ENCODE results near the gene PODNL1. TPM values are rescaled to one million over a fixed set of nuclear protein-coding genes. Genes with fewer than 3 reads are reported as not detected.

The PODNL1 gene
- total RNA-seq, 1 donor from 2014 or later = not detected

GRCh38 chr19:13882419-13882795 is 55.8 kb downstream of the PODNL1 start:
- Mint-ChIP-seq H3K4me1 (ENCODE audit: low read depth) (peaks cover 3% of the 10 kb centered on the region), H3K36me3 (ENCODE audit: insufficient read depth) (no peaks in the 10 kb centered on the region), H3K27me3 (no peaks in the 10 kb centered on the region), H3K4me3 (ENCODE audit: low read depth) (no peak overlapping the region), H3K9me3 (ENCODE audit: low read depth) (no peaks in the 10 kb centered on the region), H3K27ac (peak overlapping the region; percentile 10)
- TF ChIP-seq CTCF (IDR thresholded peaks at IDR 0.05; ENCODE audit: unreplicated experiment) = no peak
- DNase-seq (ENCODE audit: low spot score, unreplicated experiment) = no peak

DNA sequence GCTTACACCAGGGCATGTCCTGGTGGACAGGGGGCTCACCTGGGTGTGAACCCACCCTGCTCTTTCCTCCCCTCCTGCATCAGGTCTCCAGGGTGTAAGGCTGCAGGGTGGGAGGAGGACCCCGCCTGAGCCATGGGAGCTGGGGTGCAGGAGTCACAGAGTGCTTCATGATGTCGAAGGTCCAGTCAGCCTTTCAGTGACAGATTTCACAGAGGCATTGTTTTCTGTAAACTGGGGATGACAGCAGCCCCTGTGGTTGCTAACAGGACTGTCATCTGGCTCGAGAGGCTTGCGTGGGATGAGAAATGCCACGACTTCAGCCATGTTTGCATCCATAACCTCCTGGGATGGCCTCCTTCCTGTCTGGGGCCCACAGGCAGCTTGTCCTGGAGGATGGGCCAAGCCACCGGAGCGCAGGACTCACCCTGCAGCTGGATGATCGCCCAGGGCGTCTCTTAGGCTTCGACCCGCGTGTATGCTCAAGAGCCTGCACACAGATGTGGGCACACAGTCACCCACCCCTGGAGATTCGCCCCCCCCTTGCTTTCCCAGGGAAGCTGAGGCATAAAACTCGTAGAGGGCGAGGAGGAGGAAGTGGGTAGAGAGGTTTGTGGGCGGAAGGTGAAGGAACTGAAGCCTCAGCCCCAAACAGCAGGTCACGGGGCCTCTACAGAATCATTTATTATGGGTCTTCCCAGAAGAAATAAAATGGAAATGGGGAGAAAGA is 56.4 kb downstream of the PODNL1 start:
- TF ChIP-seq CTCF (IDR thresholded peaks at IDR 0.05; ENCODE audit: unreplicated experiment) = no peak
- H3K4me3 Mint-ChIP-seq (ENCODE audit: low read depth) = no peak overlapping the region
- H3K27ac Mint-ChIP-seq = peak overlapping the region; percentile 16

GRCh38 chr19:13881251-13881691 is 56.9 kb downstream of the PODNL1 start:
- H3K4me3 Mint-ChIP-seq (ENCODE audit: low read depth) = no peak overlapping the region
- DNase-seq (ENCODE audit: low spot score, unreplicated experiment) = no peak

More for the DNA sequence above, 56.4 kb downstream of the PODNL1 start:
- Mint-ChIP-seq H3K27me3 (no peaks in the 10 kb centered on the region), H3K4me1 (ENCODE audit: low read depth) (peaks cover 3% of the 10 kb centered on the region), H3K9me3 (ENCODE audit: low read depth) (no peaks in the 10 kb centered on the region), H3K36me3 (ENCODE audit: insufficient read depth) (no peaks in the 10 kb centered on the region)
- DNase-seq (ENCODE audit: low spot score, unreplicated experiment) = no peak

More at GRCh38 chr19:13881251-13881691, 56.9 kb downstream of the PODNL1 start:
- no peaks in the 10 kb centered on the region for H3K9me3 Mint-ChIP-seq (ENCODE audit: low read depth)
- no peak overlapping the region for H3K27ac Mint-ChIP-seq
- H3K36me3 Mint-ChIP-seq (ENCODE audit: insufficient read depth) = no peaks in the 10 kb centered on the region
- H3K4me1 Mint-ChIP-seq (ENCODE audit: low read depth) = peaks cover 3% of the 10 kb centered on the region
- H3K27me3 Mint-ChIP-seq = no peaks in the 10 kb centered on the region
- no peak for TF ChIP-seq CTCF (IDR thresholded peaks at IDR 0.05; ENCODE audit: unreplicated experiment)

Other genes with a start within 250 kb of the PODNL1 start
- gene MRI1, start 173.9 kb downstream of the PODNL1 start, total RNA-seq = 20.3 and 23.0 TPM in 2 replicates
- 78.4 and 90.1 TPM in 2 replicates for gene C19orf53, start 164.0 kb downstream of the PODNL1 start, total RNA-seq
- 30.9 and 34.6 TPM in 2 replicates for gene ZSWIM4, start 143.0 kb downstream of the PODNL1 start, total RNA-seq
- gene NANOS3, start 61.3 kb downstream of the PODNL1 start, total RNA-seq = 9.5 and 10.5 TPM in 2 replicates
- 6.1 and 8.9 TPM in 2 replicates for gene BRME1, start 32.3 kb downstream of the PODNL1 start, total RNA-seq
- 69.4 and 74.0 TPM in 2 replicates for gene CC2D1A, start 32.2 kb downstream of the PODNL1 start, total RNA-seq
- 57.3 and 65.5 TPM in 2 replicates for gene DCAF15, start 14.1 kb upstream of the PODNL1 start, total RNA-seq
- gene RFX1, start 67.9 kb upstream of the PODNL1 start, total RNA-seq = 26.5 and 30.6 TPM in 2 replicates
- gene RLN3, start 89.7 kb upstream of the PODNL1 start, total RNA-seq = not detected in 2 replicates
- 3.4 and 3.7 TPM in 2 replicates for gene IL27RA, start 93.3 kb upstream of the PODNL1 start, total RNA-seq
- 5.7 and 7.7 TPM in 2 replicates for gene PALM3, start 123.7 kb upstream of the PODNL1 start, total RNA-seq
- 3.0 and 3.5 TPM in 2 replicates for gene MISP3, start 134.4 kb upstream of the PODNL1 start, total RNA-seq
- gene C19orf67, start 147.4 kb upstream of the PODNL1 start, total RNA-seq = 0.43 TPM in 1 of 2 replicates, not detected in the other
- gene SAMD1, start 152.3 kb upstream of the PODNL1 start, total RNA-seq = 64.7 and 72.4 TPM in 2 replicates
- 87.4 and 92.1 TPM in 2 replicates for gene PRKACA, start 179.3 kb upstream of the PODNL1 start, total RNA-seq
- gene ASF1B, start 198.2 kb upstream of the PODNL1 start, total RNA-seq = 18.4 TPM in 2 replicates